GM12891 (cell line): ENCODE measurements around the gene LRRC37A3.

Source experiments
- POLR2A ChIP-seq: IDR thresholded peaks from 2 replicates; pipeline ENCODE4 v1.6.1; 2011; ENCODE audit warnings: low read depth, low read length, control low read depth
- POLR2AphosphoS5 ChIP-seq: IDR thresholded peaks from 2 replicates; pipeline ENCODE4 v1.6.1; 2011; ENCODE audit warnings: low read depth, low read length, control low read depth
- TAF1 ChIP-seq: IDR thresholded peaks from 2 replicates; pipeline ENCODE4 v1.6.1; 2011; ENCODE audit warnings: low read depth, low read length, control low read depth

DNA sequence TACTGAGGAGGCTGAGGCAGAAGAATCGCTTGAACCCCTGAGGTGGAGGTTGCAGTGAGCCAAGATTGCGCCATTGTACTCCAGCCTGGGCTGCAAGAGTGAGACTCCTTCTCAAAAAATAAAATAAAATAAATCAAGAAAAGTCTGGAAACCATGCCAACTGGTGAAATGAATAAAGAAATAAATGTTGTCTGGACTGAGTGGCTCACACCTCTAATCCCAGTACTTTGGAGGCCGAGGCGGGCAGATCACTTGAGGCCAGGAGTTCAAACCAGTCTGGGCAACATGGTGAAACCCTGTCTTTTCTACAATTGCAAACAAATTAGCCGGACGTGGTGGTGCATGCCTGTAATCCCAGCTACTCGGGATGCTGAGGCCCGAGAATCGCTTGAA lies 744 bp upstream of the LRRC37A3 start:
- TF ChIP-seq TAF1 = no peak
- no peak for TF ChIP-seq POLR2A
- TF ChIP-seq POLR2AphosphoS5 = no peak
